Smooth muscle cell (in vitro differentiated cells): ENCODE measurements around the gene KLHDC10. TPM values are rescaled to one million over a fixed set of nuclear protein-coding genes. Genes with fewer than 3 reads are reported as not detected.

ENCODE experiments used
- DNase-seq: peaks from one replicate; lab custom pipeline; 2025; ENCODE audit not compliant: unreplicated experiment; lab: John Stamatoyannopoulos, UW
- H2AFZ ChIP-seq: fragments of 200-600 bp; sonication (generic); 2 replicates; pipeline ENCODE4 v1.6.0; 2016; ENCODE audit warnings: antibody characterized with exemption, low read depth, mild to moderate bottlenecking
- H3F3A ChIP-seq: fragments of 200-600 bp; sonication (generic); 2 replicates; pipeline ENCODE4 v1.6.0; 2017; ENCODE audit warnings: antibody characterized with exemption, low read depth
- H3K27ac ChIP-seq: fragments of 200-600 bp; sonication (generic); 2 replicates; pipeline ENCODE4 v1.5.1; 2016; ENCODE audit warnings: low read depth, mild to moderate bottlenecking
- H3K27me3 ChIP-seq: fragments of 200-600 bp; sonication (generic); 2 replicates; pipeline ENCODE4 v1.6.1; 2016; ENCODE audit warnings: low read depth, mild to moderate bottlenecking
- H3K36me3 ChIP-seq: fragments of 200-600 bp; sonication (generic); 2 replicates; pipeline ENCODE4 v1.5.1; 2016; ENCODE audit warnings: low read depth
- H3K4me1 ChIP-seq: fragments of 200-600 bp; sonication (generic); 2 replicates; pipeline ENCODE4 v1.5.1; 2016; ENCODE audit warnings: low read depth
- H3K4me2 ChIP-seq: fragments of 200-600 bp; sonication (generic); 2 replicates; pipeline ENCODE4 v1.6.0; 2016; ENCODE audit warnings: mild to moderate bottlenecking
- H3K4me3 ChIP-seq: fragments of 200-600 bp; sonication (generic); 2 replicates; pipeline ENCODE4 v1.5.1; 2016; ENCODE audit warnings: mild to moderate bottlenecking
- H3K79me2 ChIP-seq: fragments of 200-600 bp; sonication (generic); 2 replicates; pipeline ENCODE4 v1.6.0; 2016; ENCODE audit warnings: low read depth, mild to moderate bottlenecking
- H3K9ac ChIP-seq: fragments of 200-600 bp; sonication (generic); 2 replicates; pipeline ENCODE4 v1.6.0; 2016; ENCODE audit warnings: low read depth
- H3K9me3 ChIP-seq: fragments of 200-600 bp; sonication (generic); replicated peaks from 2 replicates; pipeline ENCODE4 v1.5.1; 2016; ENCODE audit warnings: low read depth
- H4K20me1 ChIP-seq: fragments of 200-600 bp; sonication (generic); 2 replicates; pipeline ENCODE4 v1.6.0; 2016; ENCODE audit warnings: low read depth
- CTCF ChIP-seq: fragments of 200-600 bp; sonication (generic); IDR thresholded peaks from 2 replicates; pipeline ENCODE4 v1.5.1; 2017; ENCODE audit warnings: borderline replicate concordance, mild to moderate bottlenecking, antibody characterized with exemption; ENCODE audit not compliant: insufficient read depth, poor library complexity, severe bottlenecking
- WGBS: methylation state at CpG from one replicate; pipeline ENCODE4 v1.1.7; 2016; ENCODE audit warnings: low lambda C conversion rate; 5-methylcytosine and 5-hydroxymethylcytosine counted together
- polyA plus RNA-seq: library from polyadenylated mRNA; unstranded; fragments of >200 nt; fragmentation: Nextera tagmentation; extraction: Ambion mirVana; gene quantifications from 2 replicates; pipeline ENCODE4 v1.2.1, GENCODE V29; 2016
- total RNA-seq: library from RNA; depleted of rRNA; stranded (reverse); fragments of >200 nt; gene quantifications from 2 replicates; pipeline ENCODE4 v1.2.3, GENCODE V29; 2014

The KLHDC10 gene
- total and polyA plus RNA-seq, 2 experiments from 2014 or later = 8.3 to 24.9 TPM

- no peak for DNase-seq
- Histone ChIP-seq H3K4me1 (peaks cover 3% of the 10 kb centered on the region), H3K36me3 (no peaks in the 10 kb centered on the region), H3K9ac (no peak overlapping the region), H3K4me3 (no peak overlapping the region), H3K4me2 (no peak overlapping the region), H3K27ac (no peak overlapping the region), H2AFZ (no peak overlapping the region), H4K20me1 (no peaks in the 10 kb centered on the region), H3K9me3 (no peaks in the 10 kb centered on the region), H3F3A (no peaks in the 10 kb centered on the region), H3K27me3 (no peaks in the 10 kb centered on the region), H3K79me2 (no peaks in the 10 kb centered on the region)
- TF ChIP-seq CTCF = no peak
- 100% methylated on average over 1 of the region's 5 CpGs for WGBS
Observed at GRCh38 chr7:130151591-130152492, 81.5 kb downstream of the KLHDC10 start.

- H3K9ac ChIP-seq = peak overlapping the region; percentile 34
- no peak for DNase-seq
- H3K36me3 ChIP-seq = no peaks in the 10 kb centered on the region
- peak overlapping the region; percentile 31 for H3K4me2 ChIP-seq
- no peaks in the 10 kb centered on the region for H4K20me1 ChIP-seq
- no peak overlapping the region for H2AFZ ChIP-seq
- peak overlapping the region; percentile 68 for H3K27ac ChIP-seq
- no peak for TF ChIP-seq CTCF
- peaks cover 3% of the 10 kb centered on the region for H3K4me1 ChIP-seq
- WGBS = 46% methylated on average over 17 of the region's 17 CpGs
- H3K27me3 ChIP-seq = no peaks in the 10 kb centered on the region
- no peaks in the 10 kb centered on the region for H3K9me3 ChIP-seq
- H3K79me2 ChIP-seq = no peaks in the 10 kb centered on the region
- H3K4me3 ChIP-seq = no peak overlapping the region
- H3F3A ChIP-seq = no peaks in the 10 kb centered on the region
Observed at GRCh38 chr7:130152493-130153210, 82.3 kb downstream of the KLHDC10 start.

DNA sequence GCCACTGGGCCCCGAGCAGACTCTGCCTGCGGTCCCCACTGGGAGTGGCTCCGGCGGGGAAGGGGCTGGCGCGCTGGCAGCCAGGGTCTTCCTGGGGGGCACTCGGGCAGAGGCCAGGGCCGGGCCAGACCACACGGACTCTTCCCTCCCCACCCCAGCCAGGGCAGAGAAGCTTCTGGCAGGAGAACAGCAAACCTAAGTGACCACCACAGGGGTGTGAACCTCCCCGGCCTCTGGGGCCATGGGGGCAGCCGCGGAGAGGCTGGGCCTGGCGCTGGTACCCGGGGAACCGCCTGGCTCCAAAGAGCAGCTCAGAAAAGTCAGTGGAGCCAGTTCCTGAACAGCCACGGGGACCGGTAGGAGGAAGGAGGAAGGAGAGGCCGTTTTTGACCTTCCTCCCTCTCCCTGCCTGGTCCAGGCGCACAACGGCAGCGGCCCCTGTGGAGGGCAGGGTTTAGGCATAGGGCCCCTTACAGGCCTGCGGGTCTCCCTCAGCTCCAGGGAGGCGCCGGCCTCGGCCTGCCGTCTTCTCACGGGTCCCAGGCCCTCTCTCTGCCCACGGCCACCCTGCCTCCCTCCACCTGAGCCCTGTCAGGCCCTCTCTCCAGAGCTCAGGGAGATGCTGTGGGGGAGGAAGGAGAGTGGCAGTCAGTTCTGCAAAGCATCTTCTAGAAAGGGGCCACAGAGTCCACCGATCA, 83.0 kb downstream of the KLHDC10 start:
- H3K79me2 ChIP-seq = no peaks in the 10 kb centered on the region
- peak overlapping the region; percentile 34 for H3K9ac ChIP-seq
- peak overlapping the region; percentile 31 for H3K4me2 ChIP-seq
- no peak overlapping the region for H2AFZ ChIP-seq
- H3K27ac ChIP-seq = peak overlapping the region; percentile 68
- no peaks in the 10 kb centered on the region for H4K20me1 ChIP-seq
- H3K4me3 ChIP-seq = no peak overlapping the region
- peaks cover 3% of the 10 kb centered on the region for H3K4me1 ChIP-seq
- no peaks in the 10 kb centered on the region for H3K36me3 ChIP-seq
- no peaks in the 10 kb centered on the region for H3K9me3 ChIP-seq
- DNase-seq = no peak
- no peaks in the 10 kb centered on the region for H3F3A ChIP-seq
- TF ChIP-seq CTCF = no peak
- no peaks in the 10 kb centered on the region for H3K27me3 ChIP-seq
- 87% methylated on average over 28 of the region's 29 CpGs for WGBS
